Esophagus (tissue), 2 donors: ENCODE measurements around the gene RETN. TPM values are rescaled to one million over a fixed set of nuclear protein-coding genes. Genes with fewer than 3 reads are reported as not detected.

Experiments
- H3K27ac ChIP-seq, 2 donors: one replicate each; pipeline ENCODE4 v1.5.1; 2013; ENCODE audit warnings: low read depth in 2 of 2, mild to moderate bottlenecking in 2 of 2, inconsistent platforms in 1 of 2, low read length in 1 of 2, moderate library complexity in 1 of 2
- H3K27me3 ChIP-seq, 2 donors: one replicate each; pipeline ENCODE4 v1.6.1; 2013; ENCODE audit warnings: low read length in 2 of 2, control low read depth in 1 of 2, mild to moderate bottlenecking in 1 of 2; ENCODE audit not compliant: insufficient read depth in 2 of 2, control insufficient read depth in 1 of 2
- H3K36me3 ChIP-seq, 2 donors: one replicate each; pipeline ENCODE4 v1.6.1; 2013; ENCODE audit warnings: low read length in 1 of 2; ENCODE audit not compliant: control insufficient read depth in 2 of 2, insufficient read depth in 2 of 2
- H3K4me1 ChIP-seq, 2 donors: one replicate each; pipeline ENCODE4 v1.6.1; 2013; ENCODE audit warnings: low read length in 1 of 2; ENCODE audit not compliant: control insufficient read depth in 2 of 2, insufficient read depth in 2 of 2
- H3K4me3 ChIP-seq, 2 donors: one replicate each; pipeline ENCODE4 v1.5.1; 2013; ENCODE audit warnings: low read length in 2 of 2, mild to moderate bottlenecking in 2 of 2, low read depth in 1 of 2, moderate library complexity in 1 of 2
- H3K9me3 ChIP-seq, 2 donors: one replicate each; pipeline ENCODE4 v1.6.1; 2013; ENCODE audit warnings: mild to moderate bottlenecking in 2 of 2, low read depth in 1 of 2, low read length in 1 of 2, moderate library complexity in 1 of 2; ENCODE audit not compliant: control insufficient read depth in 2 of 2, insufficient read depth in 1 of 2
- WGBS, 2 donors: extraction: QIAGEN DNeasy Blood & Tissue Kit; methylation state at CpG; one replicate each; pipeline ENCODE4 v1.1.7; 2013; 5-methylcytosine and 5-hydroxymethylcytosine counted together
- polyA plus RNA-seq, 2 donors: library from polyadenylated mRNA; stranded (reverse); fragments of 200-250 nt; gene quantifications; one replicate each; pipeline ENCODE4 v1.2.3, GENCODE V29; 2013
- donor health status: healthy with polysubstance abuse.
- donor health status: Bipolar disorder and iron deficiency.

The RETN gene
- polyA plus RNA-seq, 2 donors, result 0.65 to 2.1 TPM

DNA sequence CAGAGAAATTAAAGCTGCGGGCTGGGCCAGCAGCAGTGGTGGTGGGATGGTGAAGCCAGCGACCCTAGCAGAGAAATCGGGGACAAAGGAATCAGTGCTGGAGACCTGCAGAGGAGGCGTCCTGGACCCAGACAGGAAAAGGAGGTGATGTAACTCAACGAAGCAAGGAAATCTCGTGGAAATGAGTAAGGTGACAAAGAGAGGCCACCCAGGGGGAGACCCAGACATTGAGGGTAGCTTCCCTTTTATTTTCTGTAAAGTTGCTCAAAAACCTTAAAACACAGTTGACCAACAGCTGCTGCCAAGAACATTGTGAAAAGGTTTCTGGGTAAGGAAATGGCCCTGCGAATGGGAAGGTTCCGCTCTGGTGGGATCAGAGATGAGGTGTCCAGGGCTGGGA lies 13.3 kb upstream of the RETN start:
- Histone ChIP-seq H3K9me3 (no peaks in the 10 kb centered on the region), H3K27me3 (no peaks in the 10 kb centered on the region), H3K4me1 (no peaks in the 10 kb centered on the region), H3K27ac (no peak overlapping the region), H3K36me3 (no peaks in the 10 kb centered on the region), H3K4me3 (no peak overlapping the region)
- 74 to 78% methylated on average over 8 of the region's 8 CpGs for WGBS, 2 donors

DNA sequence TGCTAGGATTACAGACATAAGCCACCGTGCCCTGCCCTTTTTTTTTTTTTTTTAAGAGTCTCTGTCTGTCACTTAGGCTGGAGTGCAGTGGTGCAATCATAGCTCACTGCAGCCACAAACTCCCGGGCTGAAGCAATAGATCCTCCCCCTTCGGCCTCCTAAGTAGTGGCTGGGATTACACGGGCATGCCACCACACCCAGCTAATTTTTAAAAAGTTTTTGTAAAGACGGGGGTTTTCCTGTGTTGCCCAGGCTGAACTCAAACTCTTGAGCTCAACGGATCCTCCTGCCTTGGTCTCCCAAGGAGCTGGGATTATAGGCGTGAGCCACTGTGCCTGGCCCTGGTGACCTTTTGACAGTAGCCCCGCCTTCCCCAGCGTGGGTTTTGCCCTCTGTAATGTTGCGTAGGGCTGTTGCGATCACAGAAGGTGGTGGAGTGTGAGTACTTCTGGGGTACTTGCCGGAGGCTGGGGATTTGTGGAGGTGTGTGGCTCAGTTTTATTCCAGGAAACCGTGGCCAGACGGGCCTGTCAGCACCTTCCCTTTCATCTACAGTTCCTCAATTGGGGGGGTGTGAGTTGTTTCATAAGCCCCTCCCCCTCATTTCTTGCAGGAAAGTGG lies 11.6 kb upstream of the RETN start:
- Histone ChIP-seq H3K36me3 (no peaks in the 10 kb centered on the region), H3K4me3 (no peak overlapping the region), H3K27ac (no peak overlapping the region), H3K9me3 (no peaks in the 10 kb centered on the region), H3K27me3 (no peaks in the 10 kb centered on the region), H3K4me1 (no peaks in the 10 kb centered on the region)
- WGBS, 2 donors, result 32 to 38% methylated on average over 14 of the region's 14 CpGs

GRCh38 chr19:7658219-7658686 lies 10.6 kb upstream of the RETN start:
- no peak overlapping the region for H3K27ac ChIP-seq
- 32 to 43% methylated on average over 9 of the region's 9 CpGs for WGBS, 2 donors

DNA sequence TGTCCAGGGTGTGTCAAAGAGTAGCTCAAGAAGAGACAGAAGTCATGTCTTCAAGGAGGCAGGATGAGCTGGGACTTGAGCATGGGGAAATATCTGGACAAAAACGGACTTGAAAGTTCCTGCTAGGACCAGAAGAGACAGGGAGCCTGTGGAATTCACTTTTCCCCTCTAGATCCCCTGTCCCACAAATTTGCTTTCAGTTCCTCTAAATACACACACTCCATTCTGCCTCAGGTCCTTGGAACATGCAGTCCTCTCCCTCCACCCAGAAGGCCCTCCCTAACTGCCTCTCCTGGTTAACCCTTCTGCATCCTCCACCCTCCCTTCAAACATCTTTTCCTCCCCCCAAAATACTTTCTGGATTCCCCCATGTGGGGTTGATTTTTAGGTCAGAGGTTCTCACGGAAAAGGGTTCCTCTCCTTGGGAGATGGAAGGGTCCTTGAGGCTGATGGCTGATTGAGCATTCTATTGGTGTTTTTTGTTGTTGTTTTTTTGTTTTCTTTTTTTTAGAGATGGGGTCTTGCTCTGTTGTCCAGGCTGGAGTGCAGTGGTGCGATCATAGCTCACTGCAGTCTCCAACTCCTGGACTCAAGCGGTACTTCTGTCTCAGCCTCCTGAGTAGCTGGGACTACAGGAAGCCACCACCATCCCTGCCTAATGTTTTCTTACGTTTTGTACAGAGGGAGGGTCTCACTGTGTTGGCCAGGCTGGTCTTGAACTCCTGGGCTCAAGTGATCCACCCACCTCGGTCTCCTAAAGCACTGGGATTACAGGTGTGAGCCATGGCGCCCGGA lies 6.9 kb upstream of the RETN start:
- Histone ChIP-seq H3K27me3 (no peaks in the 10 kb centered on the region), H3K36me3 (no peaks in the 10 kb centered on the region), H3K4me3 (no peak overlapping the region), H3K27ac (no peak overlapping the region), H3K9me3 (no peaks in the 10 kb centered on the region), H3K4me1 (no peaks in the 10 kb centered on the region)
- WGBS, 2 donors, result 78% methylated on average over 8 of the region's 8 CpGs

More at GRCh38 chr19:7658219-7658686, 10.6 kb upstream of the RETN start:
- Histone ChIP-seq H3K9me3 (no peaks in the 10 kb centered on the region), H3K4me3 (no peak overlapping the region), H3K36me3 (no peaks in the 10 kb centered on the region), H3K27me3 (no peaks in the 10 kb centered on the region), H3K4me1 (no peaks in the 10 kb centered on the region)

DNA sequence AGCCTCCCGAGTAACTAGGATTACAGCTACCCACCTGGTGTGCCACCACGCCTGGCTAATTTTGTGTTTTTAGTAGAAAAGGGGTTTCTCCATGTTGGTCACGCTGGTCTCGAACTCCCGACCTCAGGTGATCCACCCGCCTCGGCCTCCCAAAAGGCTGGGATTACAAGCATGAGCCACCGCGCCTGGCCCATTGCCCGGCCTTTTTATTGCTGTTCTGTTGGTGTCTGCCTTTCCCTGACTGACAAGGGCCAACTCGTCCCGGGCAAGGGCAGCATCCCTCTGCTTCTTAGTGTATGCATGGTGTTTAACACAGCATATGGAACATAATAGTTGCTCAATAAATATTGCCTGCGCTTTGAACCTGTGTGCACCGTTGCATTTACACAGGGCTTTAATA lies 6.2 kb upstream of the RETN start:
- Histone ChIP-seq H3K27me3 (no peaks in the 10 kb centered on the region), H3K4me3 (no peak overlapping the region), H3K27ac (no peak overlapping the region), H3K36me3 (no peaks in the 10 kb centered on the region), H3K4me1 (no peaks in the 10 kb centered on the region), H3K9me3 (no peaks in the 10 kb centered on the region)
- WGBS, 2 donors, result 68 to 75% methylated on average over 14 of the region's 14 CpGs

GRCh38 chr19:7663706-7664105 lies 5.1 kb upstream of the RETN start:
- no peaks in the 10 kb centered on the region for H3K36me3 ChIP-seq
- H3K27ac ChIP-seq, result no peak overlapping the region
- H3K27me3 ChIP-seq, result no peaks in the 10 kb centered on the region
- 69 to 71% methylated on average over 7 of the region's 7 CpGs for WGBS, 2 donors
- H3K9me3 ChIP-seq, result no peaks in the 10 kb centered on the region
- no peak overlapping the region for H3K4me3 ChIP-seq
- H3K4me1 ChIP-seq, result no peaks in the 10 kb centered on the region

DNA sequence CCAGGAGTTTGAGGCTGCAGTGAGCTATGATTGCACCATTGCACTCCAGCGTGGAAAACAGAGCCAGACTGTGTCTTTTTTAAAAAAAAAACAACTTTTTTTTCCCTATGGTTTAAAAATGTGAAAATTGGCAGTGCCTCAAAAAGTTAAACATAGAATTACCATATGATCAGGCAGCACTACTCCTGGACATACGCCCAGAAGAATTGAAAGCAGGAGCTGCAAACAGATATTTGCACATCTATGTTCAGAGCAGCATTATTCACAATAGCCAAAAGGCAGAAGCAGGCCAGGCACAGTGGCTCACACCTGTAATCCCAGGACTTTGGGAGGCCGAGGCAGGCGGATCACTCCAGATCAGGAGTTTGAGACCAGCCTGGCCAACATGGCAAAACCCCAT lies 3.8 kb upstream of the RETN start:
- Histone ChIP-seq H3K36me3 (no peaks in the 10 kb centered on the region), H3K4me3 (no peak overlapping the region), H3K27me3 (no peaks in the 10 kb centered on the region), H3K4me1 (no peaks in the 10 kb centered on the region), H3K9me3 (no peaks in the 10 kb centered on the region), H3K27ac (no peak overlapping the region)
- 27 to 36% methylated on average over 4 of the region's 4 CpGs for WGBS, 2 donors

GRCh38 chr19:7669641-7670040 lies 792 bp downstream of the RETN start:
- Histone ChIP-seq H3K36me3 (no peaks in the 10 kb centered on the region), H3K4me1 (no peaks in the 10 kb centered on the region), H3K27ac (no peak overlapping the region), H3K4me3 (no peak overlapping the region), H3K27me3 (no peaks in the 10 kb centered on the region), H3K9me3 (no peaks in the 10 kb centered on the region)
- 29 to 34% methylated on average over 9 of the region's 9 CpGs for WGBS, 2 donors

- no peaks in the 10 kb centered on the region for H3K4me1 ChIP-seq
- no peaks in the 10 kb centered on the region for H3K36me3 ChIP-seq
- H3K4me3 ChIP-seq, result no peak overlapping the region
- no peaks in the 10 kb centered on the region for H3K9me3 ChIP-seq
- no peaks in the 10 kb centered on the region for H3K27me3 ChIP-seq
- H3K27ac ChIP-seq, result no peak overlapping the region
- WGBS, 2 donors, result 3% methylated on average over 43 of the region's 43 CpGs
Observed at GRCh38 chr19:7670150-7670783, 1.4 kb downstream of the RETN start.
